ENCODE results near the gene TSTD1.
"Not testable (repeated sequence)": the region's sequence is repeated elsewhere in the genome, so short reads cannot be mapped to it uniquely, and the experiment has no call there.

Gene TSTD1

DNA sequence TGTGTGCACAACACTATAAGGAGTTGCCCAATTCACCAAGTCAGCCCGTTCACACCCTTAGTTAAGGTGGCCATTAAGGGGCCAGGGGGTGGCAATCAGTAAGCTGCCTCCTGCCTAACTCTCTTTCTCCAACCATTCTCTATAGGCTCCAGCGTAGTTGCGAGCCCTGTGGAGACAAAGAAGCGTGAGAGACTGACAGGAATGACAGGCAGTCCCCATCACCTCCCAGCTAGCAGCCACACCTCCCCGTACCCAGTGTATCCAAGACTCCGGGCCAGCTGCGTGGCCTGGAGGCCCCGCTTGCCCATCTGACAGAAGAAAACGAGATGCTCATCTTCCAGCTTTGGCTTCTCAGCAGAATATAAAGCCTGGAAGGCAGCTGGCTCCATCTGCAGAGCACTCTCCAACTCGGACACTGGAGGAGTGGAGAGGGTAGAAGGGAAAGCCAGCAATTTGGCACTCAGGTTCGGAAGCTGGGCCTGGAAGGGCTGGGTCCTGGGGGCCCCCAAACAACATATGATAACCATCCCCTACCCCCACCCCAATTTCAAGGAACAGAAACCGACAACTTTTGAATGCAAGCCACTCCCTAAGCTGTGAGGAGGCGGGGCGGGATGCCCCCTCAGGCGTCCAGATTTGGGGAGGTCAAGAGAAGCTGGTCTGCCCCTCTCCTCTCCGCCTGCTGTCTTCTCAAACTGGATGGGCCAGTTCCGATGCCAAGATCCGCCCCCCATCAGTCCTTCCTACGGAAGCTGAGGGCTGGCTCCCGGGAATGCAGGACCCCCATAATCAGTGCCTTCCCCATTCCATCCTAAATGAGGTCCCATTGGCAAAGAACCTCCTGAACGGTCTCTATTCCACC is 872 bp downstream of the TSTD1 start:
- Mint-ChIP-seq H3K4me3 (peak overlapping the region; percentile 92), H3K27me3 (ENCODE audit: low read depth) (no peaks in the 10 kb centered on the region), H3K9me3 (no peaks in the 10 kb centered on the region), H3K27ac (peak overlapping the region; percentile 41), H3K4me1 (ENCODE audit: low read depth) (peaks cover 21% of the 10 kb centered on the region), H3K36me3 (ENCODE audit: low read depth) (peaks cover 41% of the 10 kb centered on the region)
- no peak for DNase-seq (ENCODE audit: low spot score)

DNA sequence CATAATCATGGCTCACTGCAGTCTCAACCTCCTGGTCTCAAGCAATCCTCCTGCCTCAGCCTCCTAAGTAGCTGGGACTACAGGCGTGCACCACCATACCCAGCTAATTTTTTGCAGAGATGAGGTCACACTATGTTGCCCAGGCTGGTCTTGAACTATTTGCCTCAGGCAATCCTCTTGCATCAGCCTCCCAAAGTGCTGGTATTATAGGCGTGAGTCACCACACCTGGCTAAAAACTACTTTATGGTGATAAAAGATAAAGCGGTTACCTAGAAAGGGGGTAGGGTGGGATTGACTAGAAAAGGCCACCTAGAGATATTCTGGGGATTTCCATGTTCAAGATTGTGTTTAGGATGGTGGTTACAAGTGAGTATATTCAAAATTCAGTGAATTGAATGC is 5.0 kb downstream of the TSTD1 start:
- no peaks in the 10 kb centered on the region for H3K9me3 Mint-ChIP-seq
- H3K36me3 Mint-ChIP-seq (ENCODE audit: low read depth), result peaks cover 9% of the 10 kb centered on the region
- no peaks in the 10 kb centered on the region for H3K27me3 Mint-ChIP-seq (ENCODE audit: low read depth)
- H3K27ac Mint-ChIP-seq, result no peak overlapping the region
- H3K4me3 Mint-ChIP-seq, result no peak overlapping the region
- DNase-seq (ENCODE audit: low spot score), result no peak
- H3K4me1 Mint-ChIP-seq (ENCODE audit: low read depth), result peaks cover 16% of the 10 kb centered on the region

DNA sequence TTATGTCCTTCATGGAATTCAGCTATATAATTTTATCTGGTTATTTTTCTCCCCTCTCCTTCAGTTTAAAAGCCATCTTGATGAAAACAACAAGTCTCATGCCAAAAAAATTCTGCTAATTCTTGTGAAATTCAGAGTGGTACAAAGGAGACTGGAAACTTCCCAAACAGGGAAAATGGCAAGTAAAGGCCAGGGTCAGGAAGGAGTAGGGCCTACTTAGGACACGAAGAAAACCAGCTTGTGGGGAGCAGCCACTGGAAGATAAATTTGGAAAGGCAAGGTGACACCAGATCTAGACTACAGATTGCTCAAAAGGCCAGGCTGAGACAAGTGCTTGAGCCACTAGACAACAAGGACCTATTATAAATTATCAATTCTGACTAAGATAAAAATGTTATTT is 6.4 kb downstream of the TSTD1 start:
- no peak for DNase-seq (ENCODE audit: low spot score)
- Mint-ChIP-seq H3K4me3 (no peak overlapping the region), H3K27ac (peak overlapping the region; percentile 20)

DNA sequence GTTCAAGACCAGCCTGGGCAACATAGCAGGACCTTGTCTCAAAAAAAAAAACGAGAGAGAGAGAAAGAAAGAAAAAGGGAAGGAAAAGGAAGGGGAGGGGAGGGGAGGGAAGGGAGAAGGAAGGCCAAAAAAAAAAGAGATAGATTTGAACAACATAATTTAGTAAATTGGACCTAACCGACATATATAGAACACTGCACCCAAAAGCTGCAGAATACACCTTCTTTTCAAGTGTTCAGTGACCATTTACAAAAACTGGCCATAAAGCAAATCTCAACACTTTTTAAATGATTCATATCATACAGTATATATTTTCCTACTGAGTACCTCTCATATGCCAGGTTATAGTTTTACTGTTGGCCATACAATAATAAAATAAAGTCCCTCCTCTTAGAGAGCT is 6.9 kb downstream of the TSTD1 start:
- Mint-ChIP-seq H3K4me3 (no peak overlapping the region), H3K4me1 (ENCODE audit: low read depth) (peaks cover 7% of the 10 kb centered on the region), H3K36me3 (ENCODE audit: low read depth) (peaks cover 8% of the 10 kb centered on the region), H3K9me3 (no peaks in the 10 kb centered on the region), H3K27me3 (ENCODE audit: low read depth) (no peaks in the 10 kb centered on the region), H3K27ac (no peak overlapping the region)
- DNase-seq (ENCODE audit: low spot score), result no peak

More for the DNA sequence above, 6.4 kb downstream of the TSTD1 start:
- Mint-ChIP-seq H3K4me1 (ENCODE audit: low read depth) (peaks cover 9% of the 10 kb centered on the region), H3K36me3 (ENCODE audit: low read depth) (peaks cover 4% of the 10 kb centered on the region), H3K9me3 (no peaks in the 10 kb centered on the region), H3K27me3 (ENCODE audit: low read depth) (no peaks in the 10 kb centered on the region)

DNA sequence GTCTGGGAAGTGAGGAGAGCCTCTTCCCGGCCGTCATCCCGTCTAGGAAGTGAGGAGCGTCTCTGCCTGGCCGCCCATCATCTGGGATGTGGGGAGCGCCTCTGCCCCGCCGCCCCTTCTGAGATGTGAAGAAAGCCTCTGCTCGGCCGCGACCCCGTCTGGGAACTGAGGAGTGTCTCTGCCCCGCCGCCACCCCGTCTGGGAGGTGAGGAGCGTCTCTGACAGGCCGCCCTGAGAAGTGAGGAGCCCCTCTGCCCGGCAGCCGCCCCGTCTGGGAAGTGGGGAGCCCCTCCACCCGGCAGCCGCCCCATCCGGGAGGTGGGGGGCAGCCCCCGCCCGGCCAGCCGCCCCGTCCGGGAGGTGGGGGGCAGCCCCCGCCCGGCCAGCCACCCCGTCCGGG is 9.3 kb downstream of the TSTD1 start:
- H3K4me3 Mint-ChIP-seq; H3K27me3 Mint-ChIP-seq (ENCODE audit: low read depth); H3K9me3 Mint-ChIP-seq; H3K27ac Mint-ChIP-seq; H3K36me3 Mint-ChIP-seq (ENCODE audit: low read depth); H3K4me1 Mint-ChIP-seq (ENCODE audit: low read depth); DNase-seq (ENCODE audit: low spot score): not testable (repeated sequence)

DNA sequence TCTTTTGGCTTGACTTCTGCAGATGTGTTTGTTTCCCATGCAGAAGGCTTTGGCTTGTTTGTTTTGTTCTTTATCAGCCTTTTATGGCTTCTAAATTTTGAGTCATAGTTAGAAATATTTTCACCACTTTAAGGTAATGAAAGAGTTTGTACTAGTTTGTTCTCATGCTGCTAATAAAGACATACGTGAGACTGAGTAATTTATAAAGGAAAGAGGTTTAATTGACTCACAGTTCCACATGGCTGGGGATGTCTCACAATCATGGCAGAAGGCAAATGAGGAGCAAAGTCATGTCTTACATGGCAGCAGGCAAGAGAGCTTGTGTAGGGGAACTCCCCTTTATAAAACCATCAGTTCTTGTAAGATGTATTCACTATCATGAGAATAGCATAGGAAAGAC is 11.8 kb downstream of the TSTD1 start:
- H3K4me1 Mint-ChIP-seq (ENCODE audit: low read depth); H3K27me3 Mint-ChIP-seq (ENCODE audit: low read depth); H3K9me3 Mint-ChIP-seq; H3K36me3 Mint-ChIP-seq (ENCODE audit: low read depth); H3K4me3 Mint-ChIP-seq; DNase-seq (ENCODE audit: low spot score); H3K27ac Mint-ChIP-seq: not testable (repeated sequence)

DNA sequence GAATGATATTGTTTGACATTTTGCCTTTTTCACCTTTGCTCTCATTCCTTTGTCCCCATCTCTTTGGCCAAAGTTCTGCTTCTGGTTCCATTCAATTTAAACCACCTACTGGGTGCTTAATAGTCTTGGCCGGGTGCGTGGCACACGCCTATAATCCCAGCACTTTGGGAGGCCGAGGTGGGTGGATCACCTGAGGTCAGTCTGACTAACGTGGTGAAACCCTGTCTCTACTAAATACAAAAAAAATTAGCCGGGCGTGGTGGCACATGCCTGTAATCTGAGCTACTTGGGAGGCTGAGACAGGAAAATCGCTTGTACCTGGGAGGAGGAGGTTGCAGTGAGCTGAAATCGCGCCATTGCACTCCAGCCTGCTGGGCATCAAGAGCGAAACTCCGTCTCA is 16.3 kb downstream of the TSTD1 start:
- not testable (repeated sequence) for H3K4me3 Mint-ChIP-seq; H3K9me3 Mint-ChIP-seq; DNase-seq (ENCODE audit: low spot score); H3K27ac Mint-ChIP-seq; H3K36me3 Mint-ChIP-seq (ENCODE audit: low read depth); H3K27me3 Mint-ChIP-seq (ENCODE audit: low read depth)
- peaks cover 23% of the 10 kb centered on the region for H3K4me1 Mint-ChIP-seq (ENCODE audit: low read depth)

DNA sequence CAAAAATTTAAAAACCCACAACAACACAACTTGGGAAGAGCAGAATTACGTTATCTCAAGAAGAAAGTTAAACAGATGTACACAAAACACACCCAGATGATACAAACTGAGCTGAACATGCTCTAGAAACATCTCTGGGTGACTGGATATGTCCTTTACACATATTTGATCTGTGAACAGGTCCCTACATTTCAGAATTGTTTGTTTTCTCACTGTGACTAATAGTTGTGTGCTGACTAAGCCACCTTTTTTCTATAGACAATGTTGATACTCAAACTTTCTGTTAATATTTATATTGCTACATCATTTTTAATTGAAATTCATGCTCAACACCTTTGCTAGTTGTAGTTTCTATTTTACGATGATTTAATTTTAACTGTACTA is 16.8 kb downstream of the TSTD1 start:
- peaks cover 23% of the 10 kb centered on the region for H3K4me1 Mint-ChIP-seq (ENCODE audit: low read depth)
- no peaks in the 10 kb centered on the region for H3K9me3 Mint-ChIP-seq
- no peaks in the 10 kb centered on the region for H3K27me3 Mint-ChIP-seq (ENCODE audit: low read depth)
- H3K27ac Mint-ChIP-seq, result peak overlapping the region; percentile 35
- no peak for DNase-seq (ENCODE audit: low spot score)
- peak overlapping the region; percentile 93 for H3K4me3 Mint-ChIP-seq
- H3K36me3 Mint-ChIP-seq (ENCODE audit: low read depth), result peaks cover 2% of the 10 kb centered on the region

DNA sequence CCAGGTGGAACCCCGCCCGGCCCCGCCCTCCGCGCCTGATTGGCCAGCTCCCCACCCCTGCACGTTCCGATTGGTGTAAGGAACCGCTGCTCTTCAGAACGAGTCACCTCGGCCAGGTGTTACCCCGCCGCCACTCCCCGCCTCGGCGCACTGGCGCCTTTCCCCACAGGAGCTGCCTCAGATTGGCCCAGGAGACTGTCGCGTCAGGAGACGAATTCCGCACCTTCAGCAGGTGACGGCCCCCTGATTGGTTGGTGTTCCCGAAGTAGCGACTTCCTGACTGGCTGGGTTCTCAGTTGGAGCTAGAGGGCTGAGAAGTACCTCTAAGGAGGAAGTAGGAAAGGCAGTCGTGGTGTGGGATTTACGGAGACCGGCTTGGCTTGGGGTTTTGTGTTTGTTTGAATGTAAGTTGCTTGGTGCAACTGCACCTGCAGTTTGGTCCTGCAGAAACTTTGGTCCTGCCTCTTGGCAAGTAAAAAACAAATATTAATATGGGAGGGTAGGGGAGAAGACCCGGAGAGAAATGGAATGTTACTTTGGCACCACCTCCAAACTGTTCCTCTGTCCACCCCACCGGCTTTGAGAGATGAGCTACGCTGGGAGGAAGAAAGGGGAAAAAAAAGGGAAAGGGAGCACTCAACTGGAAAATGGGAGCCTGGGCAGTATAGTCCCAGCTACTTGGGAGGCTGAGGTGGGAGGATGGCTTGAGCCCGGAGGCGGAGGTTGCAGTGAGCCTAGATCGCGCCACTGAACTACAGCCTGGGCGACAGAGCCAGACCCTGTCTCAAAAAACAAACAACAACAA is 17.4 kb downstream of the TSTD1 start:
- H3K36me3 Mint-ChIP-seq (ENCODE audit: low read depth), result no peaks in the 10 kb centered on the region
- peaks cover 24% of the 10 kb centered on the region for H3K4me1 Mint-ChIP-seq (ENCODE audit: low read depth)
- peak overlapping the region; percentile 87 for H3K27ac Mint-ChIP-seq
- H3K27me3 Mint-ChIP-seq (ENCODE audit: low read depth), result no peaks in the 10 kb centered on the region
- peak; percentile 71 for DNase-seq (ENCODE audit: low spot score)
- peak overlapping the region; percentile 93 for H3K4me3 Mint-ChIP-seq
- H3K9me3 Mint-ChIP-seq, result no peaks in the 10 kb centered on the region

DNA sequence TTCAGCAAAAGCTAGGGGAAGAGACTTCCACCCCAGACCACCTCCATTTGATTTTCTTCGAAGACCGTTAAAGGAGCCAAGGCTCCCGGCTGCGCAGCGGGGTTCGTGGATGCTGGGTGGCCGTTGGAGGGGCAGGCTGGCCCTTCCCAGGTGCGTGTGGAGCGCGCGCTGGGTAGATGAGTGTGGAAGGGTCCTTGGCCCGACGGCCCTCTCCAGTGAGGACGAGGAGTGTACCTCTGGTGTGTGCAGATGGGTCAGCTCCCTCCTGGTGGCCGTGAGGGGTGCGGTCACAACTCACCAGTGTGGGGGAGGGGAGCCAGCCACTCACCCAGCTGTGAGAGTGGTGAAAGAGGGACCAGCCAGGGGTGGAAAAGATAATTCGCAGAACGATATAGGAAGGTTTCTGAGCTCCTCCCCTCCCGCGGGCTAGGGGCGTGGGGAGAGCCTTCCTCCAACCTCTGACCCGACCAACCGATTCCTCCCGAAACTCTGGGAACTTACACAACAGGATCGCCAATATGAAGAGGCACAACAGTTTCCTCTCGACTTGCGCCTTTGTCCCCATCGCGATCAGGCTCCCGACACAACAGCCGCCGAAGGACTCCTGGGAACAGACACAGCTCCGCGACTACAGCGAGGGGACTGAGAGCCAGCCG is 18.1 kb downstream of the TSTD1 start, which contains the start of gene F11R:
Gene F11R (minus strand): TSS at position 644 of the 656 bp plus-strand sequence. CDS start 79 bp downstream, at position 565.
- peak within 1 kb of the TSS; percentile 87 for H3K27ac Mint-ChIP-seq
- H3K9me3 Mint-ChIP-seq, result no peaks in the 10 kb centered on the region
- DNase-seq (ENCODE audit: low spot score), result peak; percentile 19
- H3K27me3 Mint-ChIP-seq (ENCODE audit: low read depth), result no peaks in the 10 kb centered on the region
- H3K36me3 Mint-ChIP-seq (ENCODE audit: low read depth), result no peaks in the 10 kb centered on the region
- peaks cover 24% of the 10 kb centered on the region for H3K4me1 Mint-ChIP-seq (ENCODE audit: low read depth)
- peak within 1 kb of the TSS; percentile 93 for H3K4me3 Mint-ChIP-seq

DNA sequence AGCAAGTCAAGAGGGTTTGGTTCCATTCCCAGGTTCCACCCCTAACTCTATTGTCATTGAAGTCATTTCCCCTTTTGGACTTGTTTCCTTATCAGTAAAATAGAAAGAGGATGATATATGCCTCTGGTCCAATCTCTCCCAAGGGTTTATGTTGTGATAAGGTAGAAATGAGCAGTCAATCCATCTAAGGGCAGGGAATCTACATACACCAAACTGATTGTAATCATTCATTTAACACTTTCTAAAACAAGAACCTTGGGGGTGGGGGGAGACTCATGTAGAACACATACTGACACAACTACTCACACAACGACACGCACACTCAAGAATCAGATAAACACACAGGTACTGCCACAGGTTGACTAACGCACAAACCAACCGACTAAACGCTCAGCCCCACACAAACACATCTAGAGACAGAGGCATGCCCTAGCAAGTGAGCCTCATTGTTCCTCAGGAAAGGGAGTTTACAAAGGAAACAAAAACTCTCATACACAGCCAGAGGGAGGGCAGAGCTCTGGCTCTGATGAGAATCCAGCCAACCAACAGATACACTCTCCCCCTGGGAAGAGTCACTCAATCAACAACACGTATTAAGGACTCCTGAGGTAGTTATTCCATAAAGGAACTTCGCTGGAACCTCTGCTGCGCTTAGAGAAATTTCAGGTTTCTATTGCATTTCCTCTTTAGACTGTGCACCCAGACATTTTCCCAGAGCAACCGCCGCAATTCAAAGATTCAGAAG is 18.8 kb downstream of the TSTD1 start:
- Mint-ChIP-seq H3K9me3 (no peaks in the 10 kb centered on the region), H3K27me3 (ENCODE audit: low read depth) (no peaks in the 10 kb centered on the region), H3K36me3 (ENCODE audit: low read depth) (no peaks in the 10 kb centered on the region), H3K27ac (peak overlapping the region; percentile 87), H3K4me3 (peak overlapping the region; percentile 93), H3K4me1 (ENCODE audit: low read depth) (peaks cover 24% of the 10 kb centered on the region)
- no peak for DNase-seq (ENCODE audit: low spot score)

DNA sequence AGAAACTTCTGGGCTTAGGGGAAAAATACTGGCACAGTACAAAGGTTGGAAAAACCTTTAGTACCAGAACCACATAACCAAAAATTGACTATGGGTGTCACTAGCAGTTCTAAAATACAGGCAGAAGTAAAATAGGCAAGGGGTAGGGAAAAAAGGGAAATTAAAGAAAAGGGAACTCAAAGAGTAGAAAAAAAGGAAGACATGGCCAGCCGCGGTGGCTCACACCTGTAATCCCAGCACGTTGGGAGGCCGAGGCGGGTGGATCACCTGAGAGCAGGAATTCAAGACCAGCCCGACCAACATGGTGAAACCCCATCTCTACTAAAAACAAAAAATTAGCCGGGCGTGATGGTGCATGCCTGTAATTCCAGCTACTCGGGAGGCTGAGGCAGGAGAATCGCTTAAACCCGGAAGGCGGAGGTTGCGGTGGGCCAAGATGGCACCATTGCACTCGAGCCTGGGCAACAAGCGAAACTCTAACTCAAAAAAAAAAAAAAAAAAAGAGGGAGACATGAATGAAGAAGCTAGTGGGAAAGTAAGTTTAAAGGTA is 19.6 kb downstream of the TSTD1 start:
- H3K36me3 Mint-ChIP-seq (ENCODE audit: low read depth); H3K9me3 Mint-ChIP-seq; H3K27me3 Mint-ChIP-seq (ENCODE audit: low read depth); H3K27ac Mint-ChIP-seq; DNase-seq (ENCODE audit: low spot score): not testable (repeated sequence)
- peaks cover 25% of the 10 kb centered on the region for H3K4me1 Mint-ChIP-seq (ENCODE audit: low read depth)
- peak overlapping the region; percentile 42 for H3K4me3 Mint-ChIP-seq

DNA sequence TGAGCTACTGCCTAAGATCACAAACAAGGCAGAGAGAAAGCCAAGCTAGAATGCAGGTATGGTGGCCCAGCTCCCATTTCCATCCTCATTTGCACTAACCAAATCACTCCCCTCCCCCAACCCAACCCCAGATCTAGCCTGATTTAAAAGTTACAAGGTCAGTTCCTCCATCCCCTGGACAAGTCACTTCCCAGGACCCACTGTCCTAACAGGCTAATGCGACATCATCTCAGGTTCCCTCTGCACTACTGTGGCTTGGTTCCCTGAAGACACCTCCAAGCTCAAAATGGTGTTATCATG is 20.2 kb downstream of the TSTD1 start:
- Mint-ChIP-seq H3K4me3 (no peak overlapping the region), H3K36me3 (ENCODE audit: low read depth) (no peaks in the 10 kb centered on the region), H3K9me3 (no peaks in the 10 kb centered on the region), H3K27me3 (ENCODE audit: low read depth) (no peaks in the 10 kb centered on the region), H3K27ac (no peak overlapping the region), H3K4me1 (ENCODE audit: low read depth) (peaks cover 30% of the 10 kb centered on the region)
- DNase-seq (ENCODE audit: low spot score), result no peak

Measured in T-helper 2 cell treated with Interferon-gamma antibody and Interleukin-4, amounts not matched to agents 5 μg/mL and 100 μg/mL, for 36 hours (primary cell).